ENCODE results near the gene CDK9.
"Not testable (repeated sequence)": the region's sequence is repeated elsewhere in the genome, so short reads cannot be mapped to it uniquely, and the experiment has no call there.

The CDK9 gene

DNA sequence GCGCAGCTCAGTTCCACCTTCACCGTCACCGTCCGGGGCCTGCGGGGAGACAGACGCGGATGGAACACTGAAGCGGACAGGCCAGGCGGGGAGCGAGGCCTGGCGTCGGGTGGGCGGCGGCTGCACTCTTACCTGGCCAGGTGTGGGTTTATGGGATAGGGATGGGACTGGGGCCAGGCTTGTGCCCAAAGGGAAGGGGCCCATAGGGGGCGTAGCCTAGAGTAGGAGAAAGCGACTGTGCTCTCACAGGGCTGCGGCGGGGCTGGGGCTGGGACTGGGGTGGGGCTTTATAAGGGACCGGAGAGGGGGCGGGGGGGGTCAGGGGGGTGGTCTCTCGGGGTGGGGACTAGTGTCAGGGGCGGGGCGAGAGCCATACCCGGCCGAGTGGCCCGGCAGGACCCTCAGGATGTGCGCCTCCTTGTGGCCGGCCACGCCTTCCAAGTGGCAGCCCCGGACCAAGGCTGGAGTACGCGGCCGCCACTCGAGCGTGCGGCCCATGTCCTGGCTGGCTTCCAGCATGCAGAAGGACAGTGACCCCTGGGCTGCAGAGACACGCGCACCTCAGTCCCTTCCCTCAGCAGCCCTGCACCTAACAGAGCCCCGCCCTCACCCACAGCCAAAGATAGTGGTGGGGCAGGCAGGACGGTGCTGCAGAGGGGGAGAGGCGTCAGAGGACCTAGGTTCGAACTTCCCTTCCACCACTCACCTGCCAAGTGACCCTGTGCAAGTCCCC, 39.7 kb downstream of the CDK9 start:
- DNase-seq (ENCODE audit: low read depth, low spot score): peak; percentile 49

GRCh38 chr9:127826253-127826913, 40.5 kb downstream of the CDK9 start:
- no peak for DNase-seq (ENCODE audit: low read depth, low spot score)

GRCh38 chr9:127828262-127829031, 42.6 kb downstream of the CDK9 start:
- DNase-seq (ENCODE audit: low read depth, low spot score): peak; percentile 72

GRCh38 chr9:127829205-127829906, 43.5 kb downstream of the CDK9 start:
- no peak for DNase-seq (ENCODE audit: low read depth, low spot score)

- DNase-seq (ENCODE audit: low read depth, low spot score): peak; percentile 57
These were observed 46.4 kb downstream of the CDK9 start for GRCh38 chr9:127832248-127832647.

- no peak for DNase-seq (ENCODE audit: low read depth, low spot score)
These were observed 47.7 kb downstream of the CDK9 start for GRCh38 chr9:127833555-127833954.

- peak; percentile 68 for DNase-seq (ENCODE audit: low read depth, low spot score)
These were observed 50.2 kb downstream of the CDK9 start for GRCh38 chr9:127835991-127836516.

DNA sequence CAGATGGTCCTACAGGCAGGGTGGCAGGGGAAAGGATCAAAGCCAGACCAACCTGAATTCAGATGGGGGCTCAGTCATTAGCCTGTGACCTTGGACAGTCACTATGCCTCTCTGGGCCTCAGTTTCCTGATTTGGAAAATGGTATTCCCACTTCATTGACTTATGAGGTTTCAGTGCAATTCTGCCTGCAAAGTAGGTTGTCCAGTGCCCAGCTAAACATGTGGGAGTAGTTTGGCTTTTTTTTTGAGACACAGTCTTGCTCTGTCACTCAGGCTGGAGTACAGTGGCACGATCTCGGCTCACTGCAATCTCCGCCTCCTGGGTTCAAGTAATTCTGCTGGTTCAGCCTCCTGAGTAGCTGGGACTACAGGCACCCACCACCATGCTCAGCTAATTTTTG, 50.7 kb downstream of the CDK9 start:
- not testable (repeated sequence) for DNase-seq (ENCODE audit: low read depth, low spot score)

DNA sequence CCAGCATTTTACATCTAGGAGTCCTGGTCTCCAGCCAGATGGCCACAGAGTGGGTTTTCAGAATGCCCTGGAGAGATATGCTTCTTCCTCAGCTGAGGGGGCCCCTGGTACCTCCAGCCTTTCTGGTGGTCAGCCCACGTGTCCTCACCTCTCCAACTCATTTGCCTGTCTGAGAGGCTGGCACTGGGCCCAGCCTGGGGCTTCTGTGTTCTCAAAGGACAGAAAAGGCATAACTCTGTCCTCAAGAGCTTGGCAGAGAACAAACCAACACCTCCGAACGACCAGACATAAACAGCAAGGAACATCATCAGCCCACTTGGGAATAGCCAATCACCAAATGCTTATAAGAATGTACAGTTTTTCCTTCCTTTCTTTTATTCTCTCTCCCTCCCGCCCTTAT, 51.5 kb downstream of the CDK9 start:
- DNase-seq (ENCODE audit: low read depth, low spot score): peak; percentile 51

- DNase-seq (ENCODE audit: low read depth, low spot score): peak; percentile 81
These were observed 52.7 kb downstream of the CDK9 start for GRCh38 chr9:127838375-127839078.
